GM19240 (cell line): ENCODE results near the gene BZW2.
"Not testable (repeated sequence)": the region's sequence is repeated elsewhere in the genome, so short reads cannot be mapped to it uniquely, and the experiment has no call there.

Experiments
- DNase-seq: peaks from one replicate; pipeline ENCODE4 v3.0.0; 2011; ENCODE audit warnings: low spot score; ENCODE audit not compliant: insufficient read length

Gene BZW2

DNA sequence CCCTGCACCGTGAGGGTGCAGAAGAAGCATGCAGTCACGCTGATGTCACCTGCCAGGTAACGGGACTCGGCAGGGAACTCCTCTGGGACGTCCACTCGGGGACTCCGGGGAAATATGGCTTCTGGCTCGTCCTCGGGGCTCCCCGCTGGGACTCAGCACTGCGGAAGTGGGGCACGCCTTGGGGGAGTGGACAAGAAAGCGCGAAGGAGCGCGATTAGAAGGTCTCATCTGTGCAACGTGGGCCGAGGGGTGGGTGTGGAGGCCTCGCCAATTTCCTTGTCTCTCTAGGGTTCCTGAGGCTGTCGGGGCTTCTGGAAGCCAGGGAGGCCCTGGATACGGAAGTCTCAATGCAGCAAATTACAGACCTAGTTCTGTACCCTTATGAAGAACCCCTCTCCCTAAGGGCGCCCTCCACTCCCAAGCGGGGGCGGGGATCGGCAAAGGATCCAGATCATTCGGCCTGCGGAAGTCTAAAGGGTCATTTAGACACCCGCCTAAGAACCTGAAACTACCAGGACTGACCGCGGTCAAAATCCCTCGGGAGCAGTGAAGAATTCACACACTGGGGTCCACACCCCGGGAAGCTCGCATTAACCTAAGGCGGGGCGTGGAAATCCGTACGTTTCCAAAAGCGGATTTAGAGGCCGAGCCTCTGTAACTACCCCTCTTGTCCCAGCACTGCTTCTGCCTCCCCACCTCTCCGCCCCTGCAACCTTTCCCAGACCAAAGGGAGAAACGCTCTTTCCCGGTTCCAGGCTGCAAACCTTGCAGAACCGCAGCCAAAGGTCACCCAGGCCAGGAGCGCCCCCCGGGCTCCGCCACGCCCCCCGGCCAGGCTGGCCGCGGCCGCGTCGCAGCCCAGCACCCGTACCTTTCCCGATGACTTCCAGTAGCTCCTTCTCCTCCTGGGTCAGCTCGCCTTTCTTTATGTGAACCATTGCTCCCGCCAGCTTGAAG, 1.1 kb upstream of the BZW2 start:
- DNase-seq, result no peak

- no peak for DNase-seq
Observed at GRCh38 chr7:16646472-16647072, 591 bp downstream of the BZW2 start.

DNA sequence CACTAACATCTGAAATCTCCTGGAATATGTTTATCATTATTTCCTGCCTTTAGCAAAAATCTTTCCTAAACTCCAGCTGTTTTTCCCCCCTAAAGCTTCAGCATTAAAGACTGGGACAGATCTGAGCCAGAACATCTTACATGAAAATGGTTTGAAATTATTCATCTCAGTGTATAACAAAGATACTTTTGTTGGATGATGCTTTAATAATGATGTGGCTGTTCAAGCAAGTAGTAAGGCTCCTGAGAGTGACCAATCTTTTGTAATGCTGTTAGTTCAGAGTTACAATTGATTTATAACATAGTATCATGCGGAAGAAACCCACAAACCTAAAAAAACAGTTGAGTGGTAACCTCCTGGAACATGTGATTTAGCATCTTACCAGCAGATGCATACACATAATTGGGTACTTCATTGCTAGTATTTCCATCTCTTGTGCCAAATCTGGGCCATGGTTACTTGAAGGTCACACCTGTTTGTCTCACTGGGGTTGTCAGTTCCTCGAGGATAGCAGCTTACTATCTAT, 1.5 kb downstream of the BZW2 start:
- DNase-seq, result no peak

- no peak for DNase-seq
Observed at GRCh38 chr7:16648551-16648950, 2.6 kb downstream of the BZW2 start.

DNA sequence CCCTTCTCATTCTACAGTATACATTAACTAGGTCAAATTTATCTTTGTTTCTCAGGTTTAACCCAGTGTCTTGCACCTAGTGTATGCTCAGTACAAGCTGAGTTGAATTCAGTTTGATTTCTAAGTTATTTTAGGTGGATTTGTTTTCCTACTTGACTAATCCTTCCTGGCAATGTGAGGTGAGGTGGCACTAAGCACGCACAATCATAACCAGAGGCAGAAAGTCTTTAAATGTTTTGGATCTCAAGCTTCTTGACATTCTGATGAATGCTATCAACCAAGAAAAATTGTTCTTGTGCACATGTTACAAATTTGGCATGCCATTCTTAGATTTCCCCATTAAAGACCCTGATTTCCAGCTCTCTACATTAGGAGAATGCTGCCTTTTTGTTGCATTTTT, 3.2 kb downstream of the BZW2 start:
- DNase-seq, result no peak

GRCh38 chr7:16650266-16650665, 4.3 kb downstream of the BZW2 start:
- DNase-seq, result no peak

- no peak for DNase-seq
Observed at GRCh38 chr7:16651396-16652239, 5.6 kb downstream of the BZW2 start.

DNA sequence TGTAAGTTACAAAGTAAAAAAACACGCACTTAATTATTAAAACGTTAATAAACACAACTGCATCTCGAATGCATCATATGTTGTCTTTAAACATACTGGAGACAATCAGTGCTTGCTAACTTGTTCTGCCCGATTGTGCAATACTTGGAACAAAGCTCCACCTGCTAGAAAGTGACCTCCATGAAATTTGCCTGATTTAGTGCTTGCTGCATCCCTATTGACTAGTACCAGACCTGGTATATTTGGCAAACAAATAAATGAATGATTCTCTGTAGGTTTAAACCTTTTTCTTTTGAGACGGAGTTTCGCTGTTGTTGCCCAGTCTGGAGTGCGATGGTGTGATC, 6.2 kb downstream of the BZW2 start:
- no peak for DNase-seq

- DNase-seq, result no peak
Observed at GRCh38 chr7:16652888-16653287, 6.9 kb downstream of the BZW2 start.

GRCh38 chr7:16655394-16655793, 9.4 kb downstream of the BZW2 start:
- no peak for DNase-seq

DNA sequence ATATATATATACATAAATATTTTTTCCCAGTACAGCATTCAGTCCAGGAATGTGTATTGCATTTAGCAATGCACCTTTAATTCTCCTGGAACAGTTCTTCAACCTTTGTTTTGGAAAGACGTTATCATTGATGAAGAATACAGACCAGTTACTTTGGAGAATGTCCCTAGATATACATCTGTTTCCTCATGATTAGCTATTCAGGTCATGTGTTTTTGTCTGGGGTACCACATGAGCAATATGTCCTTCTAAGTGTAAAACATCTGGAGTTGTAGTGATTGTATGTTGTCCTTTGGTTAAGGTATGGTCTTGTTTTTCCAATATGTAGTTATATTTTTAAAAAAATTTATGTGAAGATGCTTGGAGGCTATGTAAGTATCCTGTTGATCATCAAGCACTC, 10.2 kb downstream of the BZW2 start:
- no peak for DNase-seq

- DNase-seq, result no peak
Observed at GRCh38 chr7:16657656-16658279, 11.8 kb downstream of the BZW2 start.

DNA sequence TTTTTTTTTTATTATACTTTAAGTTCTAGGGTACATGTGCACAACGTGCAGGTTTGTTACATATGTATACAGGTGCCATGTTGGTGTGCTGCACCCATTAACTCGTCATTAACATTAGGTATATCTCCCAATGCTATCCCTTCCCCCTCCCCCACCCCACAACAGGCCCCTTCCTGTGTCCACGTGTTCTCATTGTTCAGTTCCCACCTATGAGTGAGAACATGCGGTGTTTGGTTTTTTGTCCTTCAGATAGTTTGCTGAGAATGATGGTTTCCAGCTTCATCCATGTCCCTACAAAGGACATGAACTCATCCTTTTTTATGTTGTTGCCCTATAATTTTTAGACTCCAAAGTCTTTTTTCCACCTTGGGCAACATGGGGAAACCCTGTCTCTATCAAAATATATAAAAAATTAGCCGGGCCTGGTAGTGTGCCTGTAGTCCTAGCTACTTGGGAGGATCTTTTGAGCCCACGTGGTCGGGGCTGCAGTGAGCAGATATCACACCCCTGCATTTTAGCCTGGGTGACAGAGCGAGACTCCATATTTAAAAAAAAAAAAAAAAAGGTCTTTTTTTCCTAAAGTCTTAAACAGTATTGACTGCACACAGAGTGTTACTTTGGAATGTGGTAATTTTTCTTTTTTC, 14.0 kb downstream of the BZW2 start:
- DNase-seq, result not testable (repeated sequence)

- DNase-seq, result no peak
Observed at GRCh38 chr7:16660702-16661464, 14.9 kb downstream of the BZW2 start.

- DNase-seq, result no peak
Observed at GRCh38 chr7:16661924-16662323, 15.9 kb downstream of the BZW2 start.

- no peak for DNase-seq
Observed at GRCh38 chr7:16667355-16667754, 21.4 kb downstream of the BZW2 start.

DNA sequence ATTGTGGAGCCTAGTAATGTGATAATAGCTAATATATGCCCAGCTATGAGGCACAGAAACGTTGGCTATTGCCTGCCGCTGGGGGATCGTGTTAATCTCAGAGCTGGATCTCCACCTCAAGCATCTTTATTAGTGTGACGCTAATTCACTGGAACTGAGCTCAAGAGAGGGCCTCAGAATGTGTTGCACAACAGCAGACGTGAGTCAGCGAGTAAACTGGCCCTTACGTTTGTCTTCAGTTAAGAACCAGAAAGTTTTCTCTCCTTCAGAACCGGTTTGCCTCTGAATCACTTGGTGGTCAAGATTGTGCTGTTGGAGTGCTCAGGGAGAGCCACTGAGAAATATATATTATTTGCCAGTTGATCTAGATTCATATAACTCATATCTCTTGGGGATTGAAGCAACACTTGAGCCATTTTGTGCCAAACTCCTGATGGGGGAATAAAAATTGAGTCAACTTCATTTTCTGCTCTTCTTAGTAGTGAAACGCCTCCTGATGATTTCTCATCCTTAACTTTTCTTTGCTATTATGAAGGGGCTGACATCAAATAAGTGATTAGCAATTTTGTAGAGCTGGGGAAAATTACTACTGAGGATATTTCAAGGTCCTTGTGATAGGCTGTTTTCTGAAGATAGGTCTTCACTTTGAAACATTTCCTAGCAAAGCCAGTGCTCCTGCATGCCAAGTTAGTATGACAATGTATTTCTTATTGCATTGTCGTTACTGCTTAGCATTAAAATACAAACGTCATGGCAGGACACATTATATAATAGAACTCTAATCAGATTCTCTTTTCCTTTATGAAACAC, 22.3 kb downstream of the BZW2 start:
- DNase-seq, result no peak

- DNase-seq, result no peak
Observed at GRCh38 chr7:16668978-16669377, 23.0 kb downstream of the BZW2 start.

DNA sequence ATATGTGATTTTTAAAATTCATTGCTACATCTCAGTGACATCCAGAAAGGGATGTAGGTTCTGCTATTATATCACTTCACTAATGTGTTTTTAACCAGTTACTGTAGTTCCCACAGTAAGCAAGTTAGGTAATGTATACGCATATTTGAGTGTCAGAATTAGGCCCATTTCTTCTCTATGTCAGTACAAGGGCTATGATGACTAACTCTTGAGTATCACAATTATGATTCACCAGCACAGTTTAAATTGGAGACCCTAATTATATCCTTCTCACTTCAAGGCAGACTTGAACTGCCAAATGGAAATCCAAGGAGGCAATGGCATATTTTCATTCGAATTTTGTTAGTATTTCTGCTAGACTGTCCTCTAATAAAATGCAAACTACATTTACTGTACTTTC, 23.6 kb downstream of the BZW2 start:
- no peak for DNase-seq
